Neural cell (in vitro differentiated cells): ENCODE results near the gene STX8.

Experiments
- EP300 ChIP-seq: fragments of 450-650 bp; conservative IDR thresholded peaks from 2 replicates; pipeline ENCODE4 v1.6.1; 2014; ENCODE audit warnings: antibody characterized with exemption, mild to moderate bottlenecking, moderate library complexity; ENCODE audit not compliant: poor library complexity, severe bottlenecking
- EZH2 ChIP-seq: fragments of 200-600, 300-800 bp; shearing (Covaris generic), sonication (generic); IDR thresholded peaks from 2 replicates; pipeline ENCODE4 v1.6.1; 2014; ENCODE audit warnings: antibody characterized with exemption, low read length, borderline replicate concordance, mild to moderate bottlenecking; ENCODE audit not compliant: insufficient read depth, poor library complexity, severe bottlenecking
- POLR2AphosphoS5 ChIP-seq: IDR thresholded peaks from 2 replicates; pipeline ENCODE4 v1.6.1; 2012
- RAD21 ChIP-seq: fragments of 450-650 bp; conservative IDR thresholded peaks from 2 replicates; pipeline ENCODE4 v1.6.1; 2014; ENCODE audit warnings: antibody characterized with exemption, mild to moderate bottlenecking, moderate library complexity
- TAF1 ChIP-seq: IDR thresholded peaks from 2 replicates; pipeline ENCODE4 v1.6.1; 2012; ENCODE audit warnings: low read depth
- TF ChIP-seq, protein P1 (sequence below): fragments of 450-650 bp; IDR thresholded peaks from 2 replicates; pipeline ENCODE4 v1.5.1; 2014; ENCODE audit warnings: antibody characterized with exemption, mild to moderate bottlenecking, moderate library complexity; ENCODE audit not compliant: poor library complexity, severe bottlenecking

DNA sequence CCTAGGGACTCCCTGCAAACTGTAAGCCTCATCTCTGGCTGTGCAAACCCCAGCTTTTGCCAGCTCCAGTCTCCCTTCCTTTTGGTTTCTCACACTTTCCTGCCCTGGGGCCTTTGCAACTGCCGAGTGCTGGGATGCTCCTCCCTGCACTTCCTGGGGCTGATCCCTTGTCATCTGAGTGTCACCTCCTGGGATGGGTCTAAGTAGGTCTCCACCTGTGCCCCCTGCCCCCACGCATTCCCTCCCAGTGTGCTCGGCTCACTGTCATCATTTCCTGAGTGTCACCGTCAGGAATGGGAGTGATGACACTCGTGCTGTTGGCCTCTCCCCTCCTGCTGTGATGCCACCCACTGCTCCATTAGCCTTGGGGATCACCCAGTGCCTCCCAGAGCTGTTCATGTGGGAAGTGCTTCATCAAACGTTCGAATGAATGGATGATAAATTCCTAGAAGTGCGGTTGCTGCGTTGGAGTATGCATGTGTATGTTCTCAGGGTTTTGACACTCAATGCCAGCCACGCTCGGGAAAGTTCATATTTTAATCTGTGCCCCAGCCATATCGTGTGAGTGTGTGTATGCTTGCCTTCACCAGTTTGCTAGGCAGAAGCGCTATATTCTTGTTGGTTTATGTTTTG, 364.4 kb downstream of the STX8 start:
- TF ChIP-seq, protein P1, sequence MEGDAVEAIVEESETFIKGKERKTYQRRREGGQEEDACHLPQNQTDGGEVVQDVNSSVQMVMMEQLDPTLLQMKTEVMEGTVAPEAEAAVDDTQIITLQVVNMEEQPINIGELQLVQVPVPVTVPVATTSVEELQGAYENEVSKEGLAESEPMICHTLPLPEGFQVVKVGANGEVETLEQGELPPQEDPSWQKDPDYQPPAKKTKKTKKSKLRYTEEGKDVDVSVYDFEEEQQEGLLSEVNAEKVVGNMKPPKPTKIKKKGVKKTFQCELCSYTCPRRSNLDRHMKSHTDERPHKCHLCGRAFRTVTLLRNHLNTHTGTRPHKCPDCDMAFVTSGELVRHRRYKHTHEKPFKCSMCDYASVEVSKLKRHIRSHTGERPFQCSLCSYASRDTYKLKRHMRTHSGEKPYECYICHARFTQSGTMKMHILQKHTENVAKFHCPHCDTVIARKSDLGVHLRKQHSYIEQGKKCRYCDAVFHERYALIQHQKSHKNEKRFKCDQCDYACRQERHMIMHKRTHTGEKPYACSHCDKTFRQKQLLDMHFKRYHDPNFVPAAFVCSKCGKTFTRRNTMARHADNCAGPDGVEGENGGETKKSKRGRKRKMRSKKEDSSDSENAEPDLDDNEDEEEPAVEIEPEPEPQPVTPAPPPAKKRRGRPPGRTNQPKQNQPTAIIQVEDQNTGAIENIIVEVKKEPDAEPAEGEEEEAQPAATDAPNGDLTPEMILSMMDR, result no peak
- TF ChIP-seq EZH2 (no peak), TAF1 (no peak), POLR2AphosphoS5 (no peak), EP300 (no peak), RAD21 (no peak)
